Lower leg skin (tissue), 4 donors: ENCODE data around the gene NUAK1. TPM values are rescaled to one million over a fixed set of nuclear protein-coding genes. Genes with fewer than 3 reads are reported as not detected.

Experiments used
- DNase-seq, 2 donors: peaks; one replicate each; pipeline ENCODE4 v3.0.0-alpha.2; 2019; ENCODE audit warnings: low spot score in 2 of 2
- H3K4me3 ChIP-seq: fragments of 200-600 bp; sonication (generic); 2 replicates; pipeline ENCODE4 v1.5.1; 2017; ENCODE audit warnings: mild to moderate bottlenecking, low read depth; ENCODE audit not compliant: poor library complexity, severe bottlenecking
- CTCF ChIP-seq, 3 donors: fragments of 450-650 bp; IDR thresholded peaks; one replicate each; pipeline ENCODE4 v1.5.1; 2016; ENCODE audit warnings: antibody characterized with exemption in 3 of 3, mild to moderate bottlenecking in 3 of 3, moderate library complexity in 2 of 3
- POLR2A ChIP-seq, 2 donors: fragments of 450-650 bp; IDR thresholded peaks; one replicate each; pipeline ENCODE4 v1.6.1; 2016 to 2017; ENCODE audit warnings: antibody characterized with exemption in 2 of 2, mild to moderate bottlenecking in 1 of 2, moderate library complexity in 1 of 2
- WGBS, 2 donors: methylation state at CpG; one replicate each; pipeline ENCODE4 v1.1.5; 2018; 5-methylcytosine and 5-hydroxymethylcytosine counted together
- intact Hi-C: fragments of 100-400 bp; cut with DNase I; formaldehyde crosslinking; loops from one replicate; pipeline ENCODE4 v1.15.0; 2023; ENCODE audit warnings: low total_unique reads
- total RNA-seq, 4 donors: library from RNA; depleted of rRNA; stranded (reverse); fragments of >200 nt; gene quantifications; one replicate each; pipeline ENCODE4 v1.1.0, GENCODE V29; 2016

The NUAK1 gene
- total RNA-seq, 4 donors from 2014 or later: 23.9 to 66.1 (median 42.3) TPM

DNA sequence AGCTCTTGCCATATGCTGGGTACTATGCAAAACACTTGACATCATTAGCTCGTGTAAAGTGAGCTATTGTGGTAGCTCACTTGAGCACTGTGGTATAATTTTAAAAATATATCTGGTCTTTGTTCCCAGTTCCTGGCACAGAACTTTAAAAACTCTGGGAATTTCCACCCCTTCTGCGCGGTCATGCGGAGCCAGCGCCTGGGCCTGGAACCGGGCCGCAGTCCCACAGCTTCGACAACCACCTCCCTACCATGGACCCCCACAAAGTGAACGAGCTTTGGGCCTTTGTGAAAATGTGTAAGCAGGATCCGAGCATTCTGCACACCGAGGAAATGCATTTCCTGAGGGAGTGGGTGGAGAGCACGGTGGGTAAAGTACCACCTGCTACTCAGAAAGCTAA lies 123.1 kb downstream of the NUAK1 start:
- H3K4me3 ChIP-seq: no peak overlapping the region
- no peak for DNase-seq
- intact Hi-C loops: no loop called here
- TF ChIP-seq CTCF (IDR thresholded peaks at IDR 0.05) (no peak), POLR2A (IDR thresholded peaks at IDR 0.05) (no peak)
- WGBS, 2 donors: 88 to 93% methylated on average over 12 of the region's 12 CpGs

DNA sequence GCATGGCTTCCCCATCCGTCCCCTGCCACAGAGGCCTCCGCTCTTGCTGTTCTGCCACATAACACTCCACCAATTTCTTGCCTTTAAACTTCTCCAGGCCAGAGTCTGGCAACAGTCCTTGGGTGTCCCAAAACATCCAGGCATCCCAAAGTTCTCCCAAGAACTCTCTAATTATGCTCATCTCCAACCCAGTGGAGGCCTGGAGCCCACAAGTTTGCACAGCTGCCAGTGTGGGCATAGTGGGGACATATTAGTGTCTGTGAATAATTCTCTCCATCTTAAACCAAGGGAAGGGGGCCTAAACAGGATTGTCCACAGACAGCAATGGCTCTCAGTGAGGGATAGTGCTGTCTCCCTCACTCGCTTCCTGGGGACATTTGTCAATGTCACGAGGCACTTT lies 124.8 kb downstream of the NUAK1 start:
- 94 to 98% methylated on average over 4 of the region's 4 CpGs for WGBS, 2 donors
- TF ChIP-seq POLR2A (IDR thresholded peaks at IDR 0.05): no peak
- no peak for TF ChIP-seq CTCF (IDR thresholded peaks at IDR 0.05)
- H3K4me3 ChIP-seq: no peak overlapping the region
- intact Hi-C loops: no loop called here
- DNase-seq: no peak

Other genes starting within 250 kb of the NUAK1 start
- gene CKAP4, start 109.1 kb upstream of the NUAK1 start, total RNA-seq: 10 to 100 TPM; 57.2 to 80.3 (median 73.6) TPM
- 10 to 100 TPM; 55.5 to 81.4 (median 72.7) TPM for gene TCP11L2, start 163.8 kb upstream of the NUAK1 start, total RNA-seq
- gene POLR3B, start 218.8 kb upstream of the NUAK1 start, total RNA-seq: 10 to 100 TPM in 3 of 4 donors, 1 to 10 TPM in 1; 9.4 to 12.9 (median 12.1) TPM